ENCODE data around the gene TNNT3.

DNA sequence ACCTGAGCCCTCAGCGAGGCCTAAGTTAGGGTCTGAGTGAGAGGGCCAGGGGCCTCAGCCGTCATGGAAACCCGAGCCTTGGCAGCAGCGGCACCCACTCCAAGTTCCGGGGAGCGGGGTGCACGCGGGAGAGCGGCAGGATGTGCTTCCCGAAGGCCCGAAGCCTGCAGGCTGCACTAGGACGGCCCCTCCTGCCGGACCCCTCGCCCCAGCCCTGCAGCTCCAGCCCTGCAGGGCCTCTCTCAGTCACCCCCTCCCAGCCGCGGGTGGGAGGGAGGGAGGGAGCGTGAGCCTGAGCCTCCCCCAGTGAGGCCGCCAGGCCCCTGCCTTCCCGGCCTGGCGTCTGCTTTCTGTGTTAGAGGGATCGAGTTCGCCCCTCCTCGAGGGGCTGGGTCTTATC, 50.3 kb downstream of the TNNT3 start:
- TF ChIP-seq, protein P1, sequence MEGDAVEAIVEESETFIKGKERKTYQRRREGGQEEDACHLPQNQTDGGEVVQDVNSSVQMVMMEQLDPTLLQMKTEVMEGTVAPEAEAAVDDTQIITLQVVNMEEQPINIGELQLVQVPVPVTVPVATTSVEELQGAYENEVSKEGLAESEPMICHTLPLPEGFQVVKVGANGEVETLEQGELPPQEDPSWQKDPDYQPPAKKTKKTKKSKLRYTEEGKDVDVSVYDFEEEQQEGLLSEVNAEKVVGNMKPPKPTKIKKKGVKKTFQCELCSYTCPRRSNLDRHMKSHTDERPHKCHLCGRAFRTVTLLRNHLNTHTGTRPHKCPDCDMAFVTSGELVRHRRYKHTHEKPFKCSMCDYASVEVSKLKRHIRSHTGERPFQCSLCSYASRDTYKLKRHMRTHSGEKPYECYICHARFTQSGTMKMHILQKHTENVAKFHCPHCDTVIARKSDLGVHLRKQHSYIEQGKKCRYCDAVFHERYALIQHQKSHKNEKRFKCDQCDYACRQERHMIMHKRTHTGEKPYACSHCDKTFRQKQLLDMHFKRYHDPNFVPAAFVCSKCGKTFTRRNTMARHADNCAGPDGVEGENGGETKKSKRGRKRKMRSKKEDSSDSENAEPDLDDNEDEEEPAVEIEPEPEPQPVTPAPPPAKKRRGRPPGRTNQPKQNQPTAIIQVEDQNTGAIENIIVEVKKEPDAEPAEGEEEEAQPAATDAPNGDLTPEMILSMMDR (conservative IDR thresholded peaks at IDR 0.05; ENCODE audit: low read length): no peak
- TF ChIP-seq EZH2phosphoT487 (IDR thresholded peaks at IDR 0.05; ENCODE audit: borderline replicate concordance, low read depth, low read length): no peak
